DMS79 treated with DMSO at 0.1 percent for 48 hours (cell line): ENCODE data around the gene WDCP.
"Not testable (repeated sequence)": the region's sequence is repeated elsewhere in the genome, so short reads cannot be mapped to it uniquely, and the experiment has no call there.

Experiments used
- DNase-seq: peaks from one replicate; lab custom pipeline; 2025; lab: John Stamatoyannopoulos, UW

Gene WDCP

GRCh38 chr2:24046930-24047702, at the start of gene WDCP:
TSS of gene WDCP (minus strand) at chr2:24047391. CDS start at chr2:24039494, 7,897 bp downstream.
- DNase-seq, result peak; percentile 98

- DNase-seq, result not testable (repeated sequence)
Measured at GRCh38 chr2:24095171-24095677, 48.0 kb upstream of the WDCP start.

- not testable (repeated sequence) for DNase-seq
Measured at GRCh38 chr2:24093270-24093669, 46.1 kb upstream of the WDCP start.

- no peak for DNase-seq
Measured at GRCh38 chr2:24088821-24089359, 41.7 kb upstream of the WDCP start.

- DNase-seq, result no peak
Measured at GRCh38 chr2:24087032-24087431, 39.8 kb upstream of the WDCP start.

- DNase-seq, result no peak
Measured at GRCh38 chr2:24086241-24086640, 39.0 kb upstream of the WDCP start.

- DNase-seq, result no peak
Measured at GRCh38 chr2:24085200-24085489, 38.0 kb upstream of the WDCP start.

GRCh38 chr2:24084386-24085199, 37.4 kb upstream of the WDCP start, which contains the start of gene TP53I3:
TSS of gene TP53I3 (minus strand) at chr2:24084834. CDS start at chr2:24084326, 508 bp downstream.
- DNase-seq, result peak; percentile 83

GRCh38 chr2:24083567-24084385, 36.6 kb upstream of the WDCP start:
- peak; percentile 92 for DNase-seq

GRCh38 chr2:24082787-24083566, 35.8 kb upstream of the WDCP start:
- DNase-seq, result no peak

- DNase-seq, result peak; percentile 83
Measured at GRCh38 chr2:24080701-24081100, 33.5 kb upstream of the WDCP start.

- DNase-seq, result no peak
Measured at GRCh38 chr2:24077879-24078278, 30.7 kb upstream of the WDCP start.

- DNase-seq, result peak; percentile 38
Measured at GRCh38 chr2:24077535-24077877, 30.3 kb upstream of the WDCP start.

- peak; percentile 39 for DNase-seq
Measured at GRCh38 chr2:24076849-24077534, 29.8 kb upstream of the WDCP start.

- peak; percentile 98 for DNase-seq
Measured at GRCh38 chr2:24075915-24076848, 29.0 kb upstream of the WDCP start, which contains the start of gene SF3B6. TSS of gene SF3B6 (minus strand) at chr2:24076326. CDS start at chr2:24076229, 97 bp downstream.

GRCh38 chr2:24075259-24075658, 28.1 kb upstream of the WDCP start:
- no peak for DNase-seq

- DNase-seq, result no peak
Measured at GRCh38 chr2:24073816-24074215, 26.6 kb upstream of the WDCP start.

- no peak for DNase-seq
Measured at GRCh38 chr2:24072259-24072658, 25.1 kb upstream of the WDCP start.

GRCh38 chr2:24065341-24065740, 18.1 kb upstream of the WDCP start:
- DNase-seq, result no peak
